Brain microvascular endothelial cell (primary cell): ENCODE measurements around the gene CCDC14.

ENCODE experiments used
- DNase-seq: peaks from one replicate; pipeline ENCODE4 v3.0.0-alpha.2; 2020
- H3K27ac ChIP-seq: fragments of 250-450 bp; sonication (Bioruptor Pico); 2 replicates; pipeline ENCODE4 v1.5.1; 2020; ENCODE audit warnings: mild to moderate bottlenecking, moderate library complexity
- H3K27me3 ChIP-seq: fragments of 250-450 bp; sonication (Bioruptor Pico); replicated peaks from 2 replicates; pipeline ENCODE4 v1.5.1; 2020; ENCODE audit warnings: mild to moderate bottlenecking
- H3K36me3 ChIP-seq: fragments of 250-450 bp; sonication (Bioruptor Pico); replicated peaks from 2 replicates; pipeline ENCODE4 v1.5.1; 2020; ENCODE audit warnings: mild to moderate bottlenecking
- H3K4me3 ChIP-seq: 2 replicates; pipeline ENCODE4 v1.5.1; 2011; ENCODE audit warnings: low read depth, mild to moderate bottlenecking, control low read depth, low read length, moderate library complexity
- in situ Hi-C: cut with HindIII; loops from 2 replicates; pipeline ENCODE4 v1.10.0; 2017; ENCODE audit warnings: low sequenced_read_pairs, low pct_ligation_motif_present
- TF ChIP-seq, protein P1 (sequence below): IDR thresholded peaks from 2 replicates; pipeline ENCODE4 v1.5.1; 2011; ENCODE audit warnings: low read depth, mild to moderate bottlenecking, moderate library complexity, low read length, control low read depth, inconsistent platforms; ENCODE audit errors: missing control alignments

The CCDC14 gene

DNA sequence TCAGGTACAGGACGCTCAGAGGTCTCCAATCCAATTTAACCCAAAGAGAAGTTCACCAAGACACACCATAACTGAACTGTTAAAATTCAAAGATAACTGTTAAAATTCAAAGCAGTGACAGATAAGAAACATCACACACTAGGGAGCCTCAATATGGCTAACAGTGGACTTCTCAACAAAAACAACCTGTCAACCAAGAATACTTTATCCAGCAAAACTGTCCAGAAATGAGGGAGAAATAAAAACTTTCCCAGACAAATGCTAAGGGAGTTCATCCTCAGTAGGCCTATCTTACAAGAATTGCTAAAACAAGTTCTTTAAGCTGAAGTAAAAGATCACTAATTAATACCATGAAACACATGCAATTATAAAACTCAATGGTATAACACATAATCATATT, 40.6 kb downstream of the CCDC14 start:
- in situ Hi-C loops = no loop called here
- Histone ChIP-seq H3K4me3 (no peak overlapping the region), H3K36me3 (peaks cover 4% of the 10 kb centered on the region), H3K27me3 (no peaks in the 10 kb centered on the region), H3K27ac (no peak overlapping the region)
- TF ChIP-seq, protein P1, sequence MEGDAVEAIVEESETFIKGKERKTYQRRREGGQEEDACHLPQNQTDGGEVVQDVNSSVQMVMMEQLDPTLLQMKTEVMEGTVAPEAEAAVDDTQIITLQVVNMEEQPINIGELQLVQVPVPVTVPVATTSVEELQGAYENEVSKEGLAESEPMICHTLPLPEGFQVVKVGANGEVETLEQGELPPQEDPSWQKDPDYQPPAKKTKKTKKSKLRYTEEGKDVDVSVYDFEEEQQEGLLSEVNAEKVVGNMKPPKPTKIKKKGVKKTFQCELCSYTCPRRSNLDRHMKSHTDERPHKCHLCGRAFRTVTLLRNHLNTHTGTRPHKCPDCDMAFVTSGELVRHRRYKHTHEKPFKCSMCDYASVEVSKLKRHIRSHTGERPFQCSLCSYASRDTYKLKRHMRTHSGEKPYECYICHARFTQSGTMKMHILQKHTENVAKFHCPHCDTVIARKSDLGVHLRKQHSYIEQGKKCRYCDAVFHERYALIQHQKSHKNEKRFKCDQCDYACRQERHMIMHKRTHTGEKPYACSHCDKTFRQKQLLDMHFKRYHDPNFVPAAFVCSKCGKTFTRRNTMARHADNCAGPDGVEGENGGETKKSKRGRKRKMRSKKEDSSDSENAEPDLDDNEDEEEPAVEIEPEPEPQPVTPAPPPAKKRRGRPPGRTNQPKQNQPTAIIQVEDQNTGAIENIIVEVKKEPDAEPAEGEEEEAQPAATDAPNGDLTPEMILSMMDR = no peak
- no peak for DNase-seq

DNA sequence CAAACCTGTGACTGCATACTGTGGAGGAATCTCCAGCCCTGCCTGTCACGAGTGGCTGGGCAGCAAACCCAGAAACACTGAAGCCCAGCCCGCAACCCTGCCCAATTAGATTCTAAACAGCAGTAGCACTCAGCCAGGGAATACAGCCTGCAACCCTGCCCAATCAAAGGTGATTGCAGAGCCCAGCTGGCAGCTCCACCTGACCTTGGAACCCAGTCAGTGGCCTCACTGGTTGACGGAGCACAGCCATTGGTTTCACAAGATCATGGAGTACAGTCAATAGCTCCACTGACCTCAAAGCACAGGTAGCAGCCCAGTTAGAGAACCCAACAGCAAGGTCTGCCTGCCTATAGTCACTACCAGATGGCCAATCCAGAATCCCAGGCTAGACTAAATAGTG, 41.7 kb downstream of the CCDC14 start:
- Histone ChIP-seq H3K36me3 (peaks cover 4% of the 10 kb centered on the region), H3K4me3 (no peak overlapping the region), H3K27ac (no peak overlapping the region), H3K27me3 (no peaks in the 10 kb centered on the region)
- TF ChIP-seq, protein P1 = no peak
- no peak for DNase-seq
- in situ Hi-C loops = no loop called here

DNA sequence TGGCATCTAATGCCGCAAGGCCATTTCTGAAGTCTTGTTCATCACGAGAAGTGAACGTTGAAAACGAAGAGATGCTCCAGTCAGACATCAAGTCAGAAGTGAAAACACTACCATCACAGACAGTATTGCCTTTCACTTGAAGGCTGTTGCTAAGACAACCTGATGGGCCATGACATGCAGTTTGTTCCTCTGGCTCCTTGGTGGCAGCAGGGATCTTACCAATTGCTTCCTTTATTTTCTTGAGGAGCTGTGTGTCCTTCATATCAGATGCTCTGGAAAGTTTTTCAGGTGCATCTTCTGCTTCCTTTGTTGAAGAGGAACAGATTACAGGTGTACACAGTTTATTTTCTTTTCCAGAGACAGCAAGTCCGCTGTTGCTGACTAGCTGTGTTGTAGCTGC, 46.2 kb downstream of the CCDC14 start:
- in situ Hi-C loops = no loop called here
- DNase-seq = no peak
- no peak overlapping the region for H3K4me3 ChIP-seq
- H3K36me3 ChIP-seq = no peaks in the 10 kb centered on the region
- no peak overlapping the region for H3K27ac ChIP-seq
- TF ChIP-seq, protein P1 = no peak
- no peaks in the 10 kb centered on the region for H3K27me3 ChIP-seq

DNA sequence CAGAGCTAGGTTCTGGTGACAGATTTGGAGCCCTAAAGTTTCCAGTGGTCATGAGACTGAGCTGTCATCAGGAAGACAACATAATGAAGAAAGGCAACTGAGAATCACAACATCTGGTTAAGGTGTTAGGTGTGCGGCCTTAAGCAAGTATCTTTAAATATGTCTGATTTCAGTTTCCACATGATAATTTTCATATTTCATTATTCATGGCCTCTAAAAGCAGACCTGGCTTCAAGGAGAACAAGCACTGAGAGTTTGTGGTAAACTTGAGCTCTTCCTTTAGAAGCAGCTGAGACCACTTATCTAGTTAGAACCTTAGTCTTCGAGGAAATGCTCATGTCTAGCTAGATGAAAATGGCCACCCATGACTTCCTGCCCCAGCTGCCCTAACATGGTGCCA, 51.2 kb downstream of the CCDC14 start:
- Histone ChIP-seq H3K27ac (no peak overlapping the region), H3K4me3 (no peak overlapping the region), H3K27me3 (no peaks in the 10 kb centered on the region), H3K36me3 (no peaks in the 10 kb centered on the region)
- TF ChIP-seq, protein P1 = no peak
- DNase-seq = no peak
- in situ Hi-C loops = no loop called here

DNA sequence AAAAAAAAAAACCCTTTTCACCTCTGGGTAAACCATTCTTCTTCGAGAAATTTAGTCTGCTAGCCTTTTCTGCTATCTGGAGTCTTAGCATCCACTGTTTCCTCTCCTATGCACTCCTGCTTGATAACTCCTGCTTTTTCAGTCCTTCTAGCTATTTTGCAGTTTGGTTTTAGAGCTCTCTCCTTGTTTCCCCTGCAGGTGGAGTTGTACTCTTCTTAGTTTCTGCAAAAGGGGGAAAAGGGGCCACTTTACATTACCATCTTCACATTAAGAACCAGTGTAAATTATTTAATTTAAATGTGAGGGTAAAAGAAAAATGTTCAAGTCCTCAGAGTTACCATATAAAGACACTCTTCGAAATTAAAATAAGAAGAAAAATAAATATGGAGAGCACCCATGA, 53.3 kb downstream of the CCDC14 start:
- H3K36me3 ChIP-seq = no peaks in the 10 kb centered on the region
- no peak for DNase-seq
- H3K27me3 ChIP-seq = no peaks in the 10 kb centered on the region
- H3K27ac ChIP-seq = no peak overlapping the region
- TF ChIP-seq, protein P1 = peak; percentile 17
- in situ Hi-C loops = no loop called here
- no peak overlapping the region for H3K4me3 ChIP-seq

DNA sequence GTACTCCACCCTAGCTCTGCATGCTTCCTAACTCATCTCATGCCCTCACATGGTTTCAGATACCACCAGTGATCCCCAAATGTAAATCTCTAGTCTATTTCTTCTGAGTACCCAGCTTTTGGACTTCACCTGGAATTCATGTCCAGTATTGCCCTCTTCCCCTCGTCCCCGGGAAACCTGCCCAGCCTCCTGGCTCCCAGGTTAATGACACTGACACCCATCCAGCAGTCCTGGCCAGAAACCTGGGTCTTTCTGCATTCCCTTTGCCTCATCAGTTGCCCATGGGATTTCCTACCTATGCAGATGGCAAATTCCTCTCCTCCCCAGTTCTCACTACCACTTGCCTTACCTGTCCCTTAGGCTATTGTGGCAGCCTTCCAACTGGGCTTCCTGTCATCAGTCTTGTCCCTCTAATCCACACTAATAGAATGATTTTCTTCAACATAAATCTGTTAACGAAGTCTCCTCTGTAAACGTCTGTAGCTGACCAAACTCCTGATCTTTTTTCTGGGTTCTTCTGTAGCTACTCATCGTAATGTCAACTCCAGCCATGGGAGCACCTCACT, 61.6 kb downstream of the CCDC14 start:
- TF ChIP-seq, protein P1 = no peak
- no peak for DNase-seq
- H3K36me3 ChIP-seq = no peaks in the 10 kb centered on the region
- in situ Hi-C loops = no loop called here
- H3K4me3 ChIP-seq = no peak overlapping the region
- no peaks in the 10 kb centered on the region for H3K27me3 ChIP-seq
- no peak overlapping the region for H3K27ac ChIP-seq
